HCT116 (cell line): ENCODE data around the gene SRGAP1. TPM values are rescaled to one million over a fixed set of nuclear protein-coding genes. Genes with fewer than 3 reads are reported as not detected.

ENCODE experiments used
- ATAC-seq: fragments of 200-7000 bp; cut with Tn5 transposase; 2 replicates; pipeline ENCODE4 v1.9.1; 2020; ENCODE audit warnings: mild to moderate bottlenecking, moderate library complexity
- BruUV-seq: library from RNA; stranded (reverse); fragments of 400-500 nt; replicated peaks from 2 replicates; lab custom pipeline; 2021; lab: Mats Ljungman, UMichigan
- CTCF ChIA-PET: fragments of 300-600 bp; sonication (Branson Sonifier 250); formaldehyde crosslinking; loops from one replicate; lab custom pipeline; 2021; ENCODE audit warnings: antibody characterized with exemption; lab: Charles Lee
- POLR2A ChIA-PET: fragments of 300-600, 350-600 bp; sonication (Branson Sonifier 250); formaldehyde crosslinking; loops from one replicate; lab custom pipeline; 2021; ENCODE audit warnings: antibody characterized with exemption; lab: Charles Lee
- RAD21 ChIA-PET, 2 experiments: fragments of 300-600 bp; sonication (Branson Sonifier 250); formaldehyde crosslinking; loops; one replicate each; lab custom pipeline; 2023; ENCODE audit warnings: low total read pairs in 2 of 2; ENCODE audit not compliant: uncharacterized antibody in 2 of 2, unreplicated experiment in 2 of 2, low non-redundant PET in 1 of 2; lab: Charles Lee
- DNase-seq: peaks from one replicate; pipeline ENCODE4 v3.0.0-alpha.2; 2010; ENCODE audit warnings: low read depth, low spot score
- H2AFZ ChIP-seq: fragments of 200-600 bp; shearing (Covaris generic), sonication (generic); 2 replicates; pipeline ENCODE4 v1.6.1; 2017; ENCODE audit warnings: low read depth, mixed run types, mixed read lengths, antibody characterized with exemption, low read length; ENCODE audit not compliant: poor library complexity, severe bottlenecking
- H3K27ac ChIP-seq: 2 replicates; pipeline ENCODE4 v1.5.1; 2012; ENCODE audit warnings: low read depth, low read length
- H3K27me3 ChIP-seq: fragments of 200-600 bp; sonication (generic); 2 replicates; pipeline ENCODE4 v1.6.1; 2016; ENCODE audit warnings: mixed run types, low read length, mixed read lengths; ENCODE audit not compliant: insufficient read depth
- H3K36me3 ChIP-seq, 2 experiments: fragments of 200-500 bp in 1 of 2; fragments of 200-600 bp in 1 of 2; sonication (Bioruptor generic) in 1 of 2; sonication (generic) in 1 of 2; 2 replicates each; pipeline versions ENCODE4 v1.5.1 to v1.6.1; 2014 to 2016; ENCODE audit warnings: low read length in 2 of 2, inconsistent platforms in 1 of 2, mixed read lengths in 1 of 2, mixed run types in 1 of 2; ENCODE audit not compliant: insufficient read depth in 2 of 2, control insufficient read depth in 1 of 2
- H3K4me1 ChIP-seq, 2 experiments: fragments of 200-600 bp in 1 of 2; sonication (generic) in 1 of 2; 2 replicates each; pipeline versions ENCODE4 v1.5.1 to v1.6.1; 2012 to 2017; ENCODE audit warnings: low read length in 2 of 2, inconsistent platforms in 1 of 2, mild to moderate bottlenecking in 1 of 2, mixed read lengths in 1 of 2, mixed run types in 1 of 2, moderate library complexity in 1 of 2; ENCODE audit not compliant: insufficient read depth in 2 of 2, control insufficient read depth in 1 of 2
- H3K4me2 ChIP-seq: fragments of 200-600 bp; sonication (generic); 2 replicates; pipeline ENCODE4 v1.6.1; 2017; ENCODE audit warnings: mixed run types, low read length, mixed read lengths
- H3K4me3 ChIP-seq, 2 experiments: fragments of 200-600 bp in 1 of 2; sonication (generic) in 1 of 2; replicated peaks in 1 of 2; 2 replicates each; pipeline ENCODE4 v1.5.1; 2011 to 2016; ENCODE audit warnings: low read length in 2 of 2, control low read depth in 1 of 2, low read depth in 1 of 2, mild to moderate bottlenecking in 1 of 2, mixed read lengths in 1 of 2, mixed run types in 1 of 2
- H3K79me2 ChIP-seq: fragments of 200-600 bp; sonication (generic); 2 replicates; pipeline ENCODE4 v1.6.1; 2017; ENCODE audit warnings: mild to moderate bottlenecking, mixed run types, low read length, moderate library complexity, mixed read lengths; ENCODE audit not compliant: insufficient read depth
- H3K9ac ChIP-seq: fragments of 200-600 bp; sonication (generic); 2 replicates; pipeline ENCODE4 v1.6.1; 2016; ENCODE audit warnings: low read length, mixed read lengths
- H3K9me2 ChIP-seq: fragments of 200-600 bp; sonication (generic), shearing (Covaris generic); 2 replicates; pipeline ENCODE4 v1.6.1; 2017; ENCODE audit warnings: mixed run types, mild to moderate bottlenecking, moderate library complexity; ENCODE audit not compliant: insufficient read depth
- H3K9me3 ChIP-seq, 2 experiments: fragments of 200-500 bp in 1 of 2; fragments of 200-600 bp in 1 of 2; sonication (Bioruptor generic) in 1 of 2; sonication (generic) in 1 of 2; 2 replicates each; pipeline ENCODE4 v1.6.1; 2014 to 2017; ENCODE audit warnings: low read length in 2 of 2, mixed read lengths in 2 of 2, inconsistent platforms in 1 of 2, low read depth in 1 of 2, mild to moderate bottlenecking in 1 of 2, mixed run types in 1 of 2, moderate library complexity in 1 of 2; ENCODE audit not compliant: control insufficient read depth in 1 of 2, insufficient read depth in 1 of 2
- H4K20me1 ChIP-seq: fragments of 200-600 bp; sonication (generic), shearing (Covaris generic); 2 replicates; pipeline ENCODE4 v1.6.1; 2017; ENCODE audit warnings: mixed run types, mild to moderate bottlenecking, moderate library complexity; ENCODE audit not compliant: insufficient read depth
- CBX3 ChIP-seq: IDR thresholded peaks from 2 replicates; pipeline ENCODE4 v1.6.1; 2012; ENCODE audit warnings: low read depth
- EGR1 ChIP-seq: IDR thresholded peaks from 2 replicates; pipeline ENCODE4 v1.6.1; 2012; ENCODE audit warnings: low read depth
- ELF1 ChIP-seq: IDR thresholded peaks from 2 replicates; pipeline ENCODE4 v1.6.1; 2012; ENCODE audit warnings: low read depth, borderline replicate concordance
- EZH2 ChIP-seq: fragments of 200-600 bp; sonication (generic); IDR thresholded peaks from 2 replicates; pipeline ENCODE4 v1.6.1; 2017; ENCODE audit warnings: antibody characterized with exemption, mixed run types
- EZH2phosphoT487 ChIP-seq: fragments of 200-600 bp; IDR thresholded peaks from 2 replicates; pipeline ENCODE4 v1.6.1; 2018; ENCODE audit warnings: antibody characterized with exemption, borderline replicate concordance
- JUND ChIP-seq: IDR thresholded peaks from 2 replicates; pipeline ENCODE4 v1.6.1; 2012
- MAX ChIP-seq: IDR thresholded peaks from 2 replicates; pipeline ENCODE4 v1.6.1; 2012
- POLR2AphosphoS5 ChIP-seq: IDR thresholded peaks from 2 replicates; pipeline ENCODE4 v1.6.1; 2011; ENCODE audit warnings: mild to moderate bottlenecking, low read depth, low read length, moderate library complexity
- SIN3A ChIP-seq: IDR thresholded peaks from 2 replicates; pipeline ENCODE4 v1.6.1; 2012; ENCODE audit warnings: low read depth
- SP1 ChIP-seq: IDR thresholded peaks from 2 replicates; pipeline ENCODE4 v1.6.1; 2012; ENCODE audit warnings: low read depth
- ZFX ChIP-seq: fragments of 450-650 bp; IDR thresholded peaks from 2 replicates; pipeline ENCODE4 v1.6.1; 2017
- ZNF274 ChIP-seq: fragments of 200-500 bp; sonication (Bioruptor generic); IDR thresholded peaks from 2 replicates; pipeline ENCODE4 v1.6.1; 2014; ENCODE audit warnings: mild to moderate bottlenecking, low read depth, low read length, inconsistent platforms
- intact Hi-C: fragments of 100-400 bp; cut with micrococcal nuclease; formaldehyde crosslinking; loops from 2 replicates; pipeline ENCODE4 v1.10.0; 2022
- total RNA-seq: library from RNA; stranded (reverse); gene quantifications from one replicate; pipeline ENCODE4 v1.2.1, GENCODE V29; 2021; ENCODE audit not compliant: unreplicated experiment
- TF ChIP-seq, protein P1 (sequence below): IDR thresholded peaks from 2 replicates; pipeline ENCODE4 v1.6.1; 2012; ENCODE audit warnings: low read depth
- TF ChIP-seq, protein P2 (sequence below), 3 experiments: fragments of 200-600 bp in 1 of 3; sonication (generic) in 1 of 3; IDR thresholded peaks in 2 of 3; conservative IDR thresholded peaks in 1 of 3; 2 replicates each; pipeline ENCODE4 v1.5.1; 2012 to 2017; ENCODE audit warnings: low read depth in 2 of 3, low read length in 2 of 3, antibody characterized with exemption in 1 of 3, borderline replicate concordance in 1 of 3, control low read depth in 1 of 3, mild to moderate bottlenecking in 1 of 3, mixed read lengths in 1 of 3, mixed run types in 1 of 3, moderate library complexity in 1 of 3; ENCODE audit not compliant: insufficient read depth in 1 of 3

The SRGAP1 gene
- total RNA-seq, 1 experiment from 2014 or later, result 16.6 TPM

DNA sequence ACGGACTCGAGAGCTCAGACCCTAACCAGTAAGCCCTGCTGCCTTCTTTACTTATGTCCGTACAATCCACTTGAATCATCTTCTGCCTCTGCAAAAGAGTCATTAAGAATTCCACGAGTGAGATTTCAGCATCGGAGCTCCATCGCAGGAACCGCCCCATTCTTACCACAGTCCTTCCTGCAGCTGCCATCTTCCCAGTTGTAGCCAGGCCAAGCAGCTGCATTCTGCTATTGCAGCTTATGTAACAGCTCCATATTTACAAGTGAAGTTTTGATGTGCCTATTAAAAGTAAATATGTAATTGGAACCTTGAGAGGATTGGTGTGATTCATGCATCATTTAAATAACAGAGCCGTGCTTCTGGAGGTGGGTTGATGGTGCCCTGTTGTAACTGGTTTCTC is 220.2 kb downstream of the SRGAP1 start:
- Histone ChIP-seq H3K36me3 (peaks cover 0 to 3% of the 10 kb centered on the region in 2 experiments; a peak in 1 of 4 replicates), H4K20me1 (no peaks in the 10 kb centered on the region), H3K27me3 (no peaks in the 10 kb centered on the region), H3K4me2 (no peak overlapping the region), H3K9me3 (no peaks in the 10 kb centered on the region), H3K9me2 (no peaks in the 10 kb centered on the region), H3K4me3 (no peak overlapping the region), H2AFZ (no peak overlapping the region), H3K79me2 (no peaks in the 10 kb centered on the region), H3K4me1 (no peaks in the 10 kb centered on the region), H3K27ac (no peak overlapping the region), H3K9ac (no peak overlapping the region)
- ATAC-seq (no peak), DNase-seq (no peak)
- CTCF ChIA-PET, result no interaction called here
- BruUV-seq, result no TSS peak
- RAD21 ChIA-PET, result no interaction called here
- intact Hi-C loops, result no loop called here
- POLR2A ChIA-PET, result no interaction called here
- TF ChIP-seq JUND (no peak), SIN3A (no peak), EZH2 (no peak), MAX (no peak), EGR1 (no peak), ZFX (no peak), EZH2phosphoT487 (no peak), CBX3 (no peak), ELF1 (no peak), POLR2AphosphoS5 (no peak), ZNF274 (no peak), SP1 (no peak)
- TF ChIP-seq, protein P1, sequence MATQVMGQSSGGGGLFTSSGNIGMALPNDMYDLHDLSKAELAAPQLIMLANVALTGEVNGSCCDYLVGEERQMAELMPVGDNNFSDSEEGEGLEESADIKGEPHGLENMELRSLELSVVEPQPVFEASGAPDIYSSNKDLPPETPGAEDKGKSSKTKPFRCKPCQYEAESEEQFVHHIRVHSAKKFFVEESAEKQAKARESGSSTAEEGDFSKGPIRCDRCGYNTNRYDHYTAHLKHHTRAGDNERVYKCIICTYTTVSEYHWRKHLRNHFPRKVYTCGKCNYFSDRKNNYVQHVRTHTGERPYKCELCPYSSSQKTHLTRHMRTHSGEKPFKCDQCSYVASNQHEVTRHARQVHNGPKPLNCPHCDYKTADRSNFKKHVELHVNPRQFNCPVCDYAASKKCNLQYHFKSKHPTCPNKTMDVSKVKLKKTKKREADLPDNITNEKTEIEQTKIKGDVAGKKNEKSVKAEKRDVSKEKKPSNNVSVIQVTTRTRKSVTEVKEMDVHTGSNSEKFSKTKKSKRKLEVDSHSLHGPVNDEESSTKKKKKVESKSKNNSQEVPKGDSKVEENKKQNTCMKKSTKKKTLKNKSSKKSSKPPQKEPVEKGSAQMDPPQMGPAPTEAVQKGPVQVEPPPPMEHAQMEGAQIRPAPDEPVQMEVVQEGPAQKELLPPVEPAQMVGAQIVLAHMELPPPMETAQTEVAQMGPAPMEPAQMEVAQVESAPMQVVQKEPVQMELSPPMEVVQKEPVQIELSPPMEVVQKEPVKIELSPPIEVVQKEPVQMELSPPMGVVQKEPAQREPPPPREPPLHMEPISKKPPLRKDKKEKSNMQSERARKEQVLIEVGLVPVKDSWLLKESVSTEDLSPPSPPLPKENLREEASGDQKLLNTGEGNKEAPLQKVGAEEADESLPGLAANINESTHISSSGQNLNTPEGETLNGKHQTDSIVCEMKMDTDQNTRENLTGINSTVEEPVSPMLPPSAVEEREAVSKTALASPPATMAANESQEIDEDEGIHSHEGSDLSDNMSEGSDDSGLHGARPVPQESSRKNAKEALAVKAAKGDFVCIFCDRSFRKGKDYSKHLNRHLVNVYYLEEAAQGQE, result no peak
- TF ChIP-seq, protein P2, sequence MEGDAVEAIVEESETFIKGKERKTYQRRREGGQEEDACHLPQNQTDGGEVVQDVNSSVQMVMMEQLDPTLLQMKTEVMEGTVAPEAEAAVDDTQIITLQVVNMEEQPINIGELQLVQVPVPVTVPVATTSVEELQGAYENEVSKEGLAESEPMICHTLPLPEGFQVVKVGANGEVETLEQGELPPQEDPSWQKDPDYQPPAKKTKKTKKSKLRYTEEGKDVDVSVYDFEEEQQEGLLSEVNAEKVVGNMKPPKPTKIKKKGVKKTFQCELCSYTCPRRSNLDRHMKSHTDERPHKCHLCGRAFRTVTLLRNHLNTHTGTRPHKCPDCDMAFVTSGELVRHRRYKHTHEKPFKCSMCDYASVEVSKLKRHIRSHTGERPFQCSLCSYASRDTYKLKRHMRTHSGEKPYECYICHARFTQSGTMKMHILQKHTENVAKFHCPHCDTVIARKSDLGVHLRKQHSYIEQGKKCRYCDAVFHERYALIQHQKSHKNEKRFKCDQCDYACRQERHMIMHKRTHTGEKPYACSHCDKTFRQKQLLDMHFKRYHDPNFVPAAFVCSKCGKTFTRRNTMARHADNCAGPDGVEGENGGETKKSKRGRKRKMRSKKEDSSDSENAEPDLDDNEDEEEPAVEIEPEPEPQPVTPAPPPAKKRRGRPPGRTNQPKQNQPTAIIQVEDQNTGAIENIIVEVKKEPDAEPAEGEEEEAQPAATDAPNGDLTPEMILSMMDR (IDR thresholded peaks at IDR 0.05 in 2 of 3, conservative IDR thresholded peaks at IDR 0.05 in 1 of 3; ENCODE audit: borderline replicate concordance in 1 of 3, insufficient read depth in 1 of 3, low read depth in 2 of 3, low read length in 2 of 3), result no peak
- TF ChIP-seq, all 23 proteins: peak for 0
